ENCODE data around the gene EGFL7. TPM values are rescaled to one million over a fixed set of nuclear protein-coding genes. Genes with fewer than 3 reads are reported as not detected.
A peak's percentile ranks its signal among the peaks of the same experiment; 100 is the strongest.

The EGFL7 gene
- total RNA-seq, 1 experiment from 2014 or later: 54.6 TPM

GRCh38 chr9:136711751-136712689 lies 49.3 kb downstream of the EGFL7 start, which contains the start of gene DIPK1B (continued):
- no peak for TF ChIP-seq NR1H2 (CRISPR knock-in tag; IDR thresholded peaks at IDR 0.05)
- TF ChIP-seq FOXJ3 (CRISPR knock-in tag; IDR thresholded peaks at IDR 0.05; ENCODE audit: borderline replicate concordance): no peak
- TF ChIP-seq, protein P1, sequence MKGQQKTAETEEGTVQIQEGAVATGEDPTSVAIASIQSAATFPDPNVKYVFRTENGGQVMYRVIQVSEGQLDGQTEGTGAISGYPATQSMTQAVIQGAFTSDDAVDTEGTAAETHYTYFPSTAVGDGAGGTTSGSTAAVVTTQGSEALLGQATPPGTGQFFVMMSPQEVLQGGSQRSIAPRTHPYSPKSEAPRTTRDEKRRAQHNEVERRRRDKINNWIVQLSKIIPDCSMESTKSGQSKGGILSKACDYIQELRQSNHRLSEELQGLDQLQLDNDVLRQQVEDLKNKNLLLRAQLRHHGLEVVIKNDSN (CRISPR knock-in tag; IDR thresholded peaks at IDR 0.05): no peak
- no peak for TF ChIP-seq ZBTB43 (CRISPR knock-in tag; IDR thresholded peaks at IDR 0.05)

GRCh38 chr9:136712690-136713544 lies 50.2 kb downstream of the EGFL7 start:
- DNase-seq (ENCODE audit: low spot score) (no peak), ATAC-seq (peak; percentile 2; the same call in 1 of the 2 replicates)
- POLR2A ChIA-PET: interaction anchor here (0.5 to 1.0 kb wide), 2 partner anchors 12 to 63 kb away, joined by 3 read pairs; no protein-coding TSS in a partner anchor
- CTCF ChIA-PET: interaction anchor here (0.5 to 2.2 kb wide), 10 partner anchors 10 to 129 kb away, joined by 3 to 12 read pairs (median 4); partner anchors contain the start of genes AJM1 and LCN8
- peak overlapping the region; percentile 69 for H3K4me3 Mint-ChIP-seq
- H3K27ac Mint-ChIP-seq: no peak overlapping the region
- no peaks in the 10 kb centered on the region for H3K9me3 Mint-ChIP-seq
- no peaks in the 10 kb centered on the region for H3K36me3 Mint-ChIP-seq
- H3K27me3 Mint-ChIP-seq (ENCODE audit: low read depth): peaks cover 15% of the 10 kb centered on the region
- peaks cover 4% of the 10 kb centered on the region for H3K4me1 Mint-ChIP-seq
- TF ChIP-seq, protein P2, sequence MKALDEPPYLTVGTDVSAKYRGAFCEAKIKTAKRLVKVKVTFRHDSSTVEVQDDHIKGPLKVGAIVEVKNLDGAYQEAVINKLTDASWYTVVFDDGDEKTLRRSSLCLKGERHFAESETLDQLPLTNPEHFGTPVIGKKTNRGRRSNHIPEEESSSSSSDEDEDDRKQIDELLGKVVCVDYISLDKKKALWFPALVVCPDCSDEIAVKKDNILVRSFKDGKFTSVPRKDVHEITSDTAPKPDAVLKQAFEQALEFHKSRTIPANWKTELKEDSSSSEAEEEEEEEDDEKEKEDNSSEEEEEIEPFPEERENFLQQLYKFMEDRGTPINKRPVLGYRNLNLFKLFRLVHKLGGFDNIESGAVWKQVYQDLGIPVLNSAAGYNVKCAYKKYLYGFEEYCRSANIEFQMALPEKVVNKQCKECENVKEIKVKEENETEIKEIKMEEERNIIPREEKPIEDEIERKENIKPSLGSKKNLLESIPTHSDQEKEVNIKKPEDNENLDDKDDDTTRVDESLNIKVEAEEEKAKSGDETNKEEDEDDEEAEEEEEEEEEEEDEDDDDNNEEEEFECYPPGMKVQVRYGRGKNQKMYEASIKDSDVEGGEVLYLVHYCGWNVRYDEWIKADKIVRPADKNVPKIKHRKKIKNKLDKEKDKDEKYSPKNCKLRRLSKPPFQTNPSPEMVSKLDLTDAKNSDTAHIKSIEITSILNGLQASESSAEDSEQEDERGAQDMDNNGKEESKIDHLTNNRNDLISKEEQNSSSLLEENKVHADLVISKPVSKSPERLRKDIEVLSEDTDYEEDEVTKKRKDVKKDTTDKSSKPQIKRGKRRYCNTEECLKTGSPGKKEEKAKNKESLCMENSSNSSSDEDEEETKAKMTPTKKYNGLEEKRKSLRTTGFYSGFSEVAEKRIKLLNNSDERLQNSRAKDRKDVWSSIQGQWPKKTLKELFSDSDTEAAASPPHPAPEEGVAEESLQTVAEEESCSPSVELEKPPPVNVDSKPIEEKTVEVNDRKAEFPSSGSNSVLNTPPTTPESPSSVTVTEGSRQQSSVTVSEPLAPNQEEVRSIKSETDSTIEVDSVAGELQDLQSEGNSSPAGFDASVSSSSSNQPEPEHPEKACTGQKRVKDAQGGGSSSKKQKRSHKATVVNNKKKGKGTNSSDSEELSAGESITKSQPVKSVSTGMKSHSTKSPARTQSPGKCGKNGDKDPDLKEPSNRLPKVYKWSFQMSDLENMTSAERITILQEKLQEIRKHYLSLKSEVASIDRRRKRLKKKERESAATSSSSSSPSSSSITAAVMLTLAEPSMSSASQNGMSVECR (CRISPR knock-in tag; IDR thresholded peaks at IDR 0.05; ENCODE audit: borderline replicate concordance): no peak
- TF ChIP-seq ZMAT4 (CRISPR knock-in tag; IDR thresholded peaks at IDR 0.05): no peak
- TF ChIP-seq KAT7 (CRISPR knock-in tag; IDR thresholded peaks at IDR 0.05; ENCODE audit: borderline replicate concordance): no peak
- TF ChIP-seq, protein P3, sequence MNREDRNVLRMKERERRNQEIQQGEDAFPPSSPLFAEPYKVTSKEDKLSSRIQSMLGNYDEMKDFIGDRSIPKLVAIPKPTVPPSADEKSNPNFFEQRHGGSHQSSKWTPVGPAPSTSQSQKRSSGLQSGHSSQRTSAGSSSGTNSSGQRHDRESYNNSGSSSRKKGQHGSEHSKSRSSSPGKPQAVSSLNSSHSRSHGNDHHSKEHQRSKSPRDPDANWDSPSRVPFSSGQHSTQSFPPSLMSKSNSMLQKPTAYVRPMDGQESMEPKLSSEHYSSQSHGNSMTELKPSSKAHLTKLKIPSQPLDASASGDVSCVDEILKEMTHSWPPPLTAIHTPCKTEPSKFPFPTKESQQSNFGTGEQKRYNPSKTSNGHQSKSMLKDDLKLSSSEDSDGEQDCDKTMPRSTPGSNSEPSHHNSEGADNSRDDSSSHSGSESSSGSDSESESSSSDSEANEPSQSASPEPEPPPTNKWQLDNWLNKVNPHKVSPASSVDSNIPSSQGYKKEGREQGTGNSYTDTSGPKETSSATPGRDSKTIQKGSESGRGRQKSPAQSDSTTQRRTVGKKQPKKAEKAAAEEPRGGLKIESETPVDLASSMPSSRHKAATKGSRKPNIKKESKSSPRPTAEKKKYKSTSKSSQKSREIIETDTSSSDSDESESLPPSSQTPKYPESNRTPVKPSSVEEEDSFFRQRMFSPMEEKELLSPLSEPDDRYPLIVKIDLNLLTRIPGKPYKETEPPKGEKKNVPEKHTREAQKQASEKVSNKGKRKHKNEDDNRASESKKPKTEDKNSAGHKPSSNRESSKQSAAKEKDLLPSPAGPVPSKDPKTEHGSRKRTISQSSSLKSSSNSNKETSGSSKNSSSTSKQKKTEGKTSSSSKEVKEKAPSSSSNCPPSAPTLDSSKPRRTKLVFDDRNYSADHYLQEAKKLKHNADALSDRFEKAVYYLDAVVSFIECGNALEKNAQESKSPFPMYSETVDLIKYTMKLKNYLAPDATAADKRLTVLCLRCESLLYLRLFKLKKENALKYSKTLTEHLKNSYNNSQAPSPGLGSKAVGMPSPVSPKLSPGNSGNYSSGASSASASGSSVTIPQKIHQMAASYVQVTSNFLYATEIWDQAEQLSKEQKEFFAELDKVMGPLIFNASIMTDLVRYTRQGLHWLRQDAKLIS (CRISPR knock-in tag; IDR thresholded peaks at IDR 0.05; ENCODE audit: borderline replicate concordance): no peak
- TF ChIP-seq ESRRA (CRISPR knock-in tag; IDR thresholded peaks at IDR 0.05; ENCODE audit: borderline replicate concordance): peak; percentile 78; the same call in 1 of the 2 replicates
- TF ChIP-seq TP53 (CRISPR knock-in tag; IDR thresholded peaks at IDR 0.05): 0 out of 2 replicates have a peak, but pooled peaks have one; percentile 28
- no peak for TF ChIP-seq CBFB (CRISPR knock-in tag; IDR thresholded peaks at IDR 0.05; ENCODE audit: low read depth)
- no peak for TF ChIP-seq GABPB1 (CRISPR knock-in tag; IDR thresholded peaks at IDR 0.05)
- TF ChIP-seq, protein P4, sequence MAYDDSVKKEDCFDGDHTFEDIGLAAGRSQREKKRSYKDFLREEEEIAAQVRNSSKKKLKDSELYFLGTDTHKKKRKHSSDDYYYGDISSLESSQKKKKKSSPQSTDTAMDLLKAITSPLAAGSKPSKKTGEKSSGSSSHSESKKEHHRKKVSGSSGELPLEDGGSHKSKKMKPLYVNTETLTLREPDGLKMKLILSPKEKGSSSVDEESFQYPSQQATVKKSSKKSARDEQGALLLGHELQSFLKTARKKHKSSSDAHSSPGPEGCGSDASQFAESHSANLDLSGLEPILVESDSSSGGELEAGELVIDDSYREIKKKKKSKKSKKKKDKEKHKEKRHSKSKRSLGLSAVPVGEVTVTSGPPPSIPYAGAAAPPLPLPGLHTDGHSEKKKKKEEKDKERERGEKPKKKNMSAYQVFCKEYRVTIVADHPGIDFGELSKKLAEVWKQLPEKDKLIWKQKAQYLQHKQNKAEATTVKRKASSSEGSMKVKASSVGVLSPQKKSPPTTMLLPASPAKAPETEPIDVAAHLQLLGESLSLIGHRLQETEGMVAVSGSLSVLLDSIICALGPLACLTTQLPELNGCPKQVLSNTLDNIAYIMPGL (CRISPR knock-in tag; IDR thresholded peaks at IDR 0.05): no peak; the same call in 1 of the 2 replicates
- TF ChIP-seq GTF2I (CRISPR knock-in tag; conservative IDR thresholded peaks at IDR 0.05): no peak
- TF ChIP-seq NR3C1 (CRISPR knock-in tag; conservative IDR thresholded peaks at IDR 0.05; ENCODE audit: low read depth): no peak
- TF ChIP-seq, protein P5, sequence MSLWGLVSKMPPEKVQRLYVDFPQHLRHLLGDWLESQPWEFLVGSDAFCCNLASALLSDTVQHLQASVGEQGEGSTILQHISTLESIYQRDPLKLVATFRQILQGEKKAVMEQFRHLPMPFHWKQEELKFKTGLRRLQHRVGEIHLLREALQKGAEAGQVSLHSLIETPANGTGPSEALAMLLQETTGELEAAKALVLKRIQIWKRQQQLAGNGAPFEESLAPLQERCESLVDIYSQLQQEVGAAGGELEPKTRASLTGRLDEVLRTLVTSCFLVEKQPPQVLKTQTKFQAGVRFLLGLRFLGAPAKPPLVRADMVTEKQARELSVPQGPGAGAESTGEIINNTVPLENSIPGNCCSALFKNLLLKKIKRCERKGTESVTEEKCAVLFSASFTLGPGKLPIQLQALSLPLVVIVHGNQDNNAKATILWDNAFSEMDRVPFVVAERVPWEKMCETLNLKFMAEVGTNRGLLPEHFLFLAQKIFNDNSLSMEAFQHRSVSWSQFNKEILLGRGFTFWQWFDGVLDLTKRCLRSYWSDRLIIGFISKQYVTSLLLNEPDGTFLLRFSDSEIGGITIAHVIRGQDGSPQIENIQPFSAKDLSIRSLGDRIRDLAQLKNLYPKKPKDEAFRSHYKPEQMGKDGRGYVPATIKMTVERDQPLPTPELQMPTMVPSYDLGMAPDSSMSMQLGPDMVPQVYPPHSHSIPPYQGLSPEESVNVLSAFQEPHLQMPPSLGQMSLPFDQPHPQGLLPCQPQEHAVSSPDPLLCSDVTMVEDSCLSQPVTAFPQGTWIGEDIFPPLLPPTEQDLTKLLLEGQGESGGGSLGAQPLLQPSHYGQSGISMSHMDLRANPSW (CRISPR knock-in tag; conservative IDR thresholded peaks at IDR 0.05; ENCODE audit: low read depth): no peak
